ENCODE results near the gene TGFBR2.
A peak's percentile ranks its signal among the peaks of the same experiment; 100 is the strongest.

The TGFBR2 gene

GRCh38 chr3:30586806-30587486 lies 19.5 kb upstream of the TGFBR2 start:
- Histone ChIP-seq H3K4me3 (ENCODE audit: low read length) (no peak overlapping the region), H3K27me3 (ENCODE audit: insufficient read depth, low read length) (no peaks in the 10 kb centered on the region), H3K36me3 (ENCODE audit: insufficient read depth, low read length) (no peaks in the 10 kb centered on the region), H3K4me1 (ENCODE audit: insufficient read depth, low read length) (no peaks in the 10 kb centered on the region), H3K9me3 (ENCODE audit: low read length) (no peaks in the 10 kb centered on the region), H2AFZ (ENCODE audit: low read depth, low read length) (no peak overlapping the region)

- H2AFZ ChIP-seq (ENCODE audit: low read depth, low read length), result no peak overlapping the region
- H3K9me3 ChIP-seq (ENCODE audit: low read length), result no peaks in the 10 kb centered on the region
- H3K4me3 ChIP-seq (ENCODE audit: low read length), result no peak overlapping the region
- H3K27me3 ChIP-seq (ENCODE audit: insufficient read depth, low read length), result no peaks in the 10 kb centered on the region
- no peaks in the 10 kb centered on the region for H3K36me3 ChIP-seq (ENCODE audit: insufficient read depth, low read length)
- H3K4me1 ChIP-seq (ENCODE audit: insufficient read depth, low read length), result no peaks in the 10 kb centered on the region
Observed at GRCh38 chr3:30587904-30588303, 18.5 kb upstream of the TGFBR2 start.

GRCh38 chr3:30596152-30596551 lies 10.2 kb upstream of the TGFBR2 start:
- Histone ChIP-seq H3K36me3 (ENCODE audit: insufficient read depth, low read length) (no peaks in the 10 kb centered on the region), H3K27me3 (ENCODE audit: insufficient read depth, low read length) (no peaks in the 10 kb centered on the region), H3K4me3 (ENCODE audit: low read length) (no peak overlapping the region), H2AFZ (ENCODE audit: low read depth, low read length) (no peak overlapping the region), H3K9me3 (ENCODE audit: low read length) (no peaks in the 10 kb centered on the region), H3K4me1 (ENCODE audit: insufficient read depth, low read length) (no peaks in the 10 kb centered on the region)

DNA sequence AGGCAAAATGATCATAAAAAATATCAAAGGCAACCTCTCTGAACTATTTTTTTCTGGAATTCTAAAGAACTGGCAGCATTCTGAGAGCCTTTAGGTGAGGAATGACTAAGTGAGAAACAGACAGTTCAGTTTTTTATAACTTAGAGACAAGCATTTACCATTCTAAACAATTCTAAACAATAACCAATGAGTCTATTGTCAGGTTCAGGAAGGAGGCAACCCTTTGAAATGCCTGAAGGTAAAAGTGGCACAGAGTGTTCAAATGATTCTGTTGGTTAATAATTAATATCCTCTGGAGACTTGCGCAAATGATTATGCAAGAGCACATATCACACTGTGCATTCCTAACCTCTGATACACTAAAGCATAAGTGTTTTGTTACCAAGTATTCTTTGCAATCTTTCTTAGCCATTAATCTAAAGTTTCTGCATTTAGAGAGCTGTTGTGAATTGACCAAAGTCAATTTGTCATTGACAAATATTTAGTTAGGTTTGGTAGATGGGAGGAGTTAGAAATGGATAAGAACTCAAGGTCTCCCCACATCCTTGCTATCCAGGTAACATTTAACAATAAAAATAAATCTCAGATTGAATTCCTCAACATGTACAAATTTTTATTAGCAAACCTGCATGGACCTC lies 9.2 kb upstream of the TGFBR2 start:
- no peaks in the 10 kb centered on the region for H3K27me3 ChIP-seq (ENCODE audit: insufficient read depth, low read length)

GRCh38 chr3:30597769-30598134 lies 8.6 kb upstream of the TGFBR2 start:
- no peaks in the 10 kb centered on the region for H3K4me1 ChIP-seq (ENCODE audit: insufficient read depth, low read length)
- H3K9me3 ChIP-seq (ENCODE audit: low read length), result no peaks in the 10 kb centered on the region
- no peak overlapping the region for H2AFZ ChIP-seq (ENCODE audit: low read depth, low read length)
- H3K36me3 ChIP-seq (ENCODE audit: insufficient read depth, low read length), result no peaks in the 10 kb centered on the region
- no peaks in the 10 kb centered on the region for H3K27me3 ChIP-seq (ENCODE audit: insufficient read depth, low read length)
- H3K4me3 ChIP-seq (ENCODE audit: low read length), result no peak overlapping the region

More for the DNA sequence above, 9.2 kb upstream of the TGFBR2 start:
- H3K4me3 ChIP-seq (ENCODE audit: low read length), result no peak overlapping the region
- H2AFZ ChIP-seq (ENCODE audit: low read depth, low read length), result no peak overlapping the region
- H3K36me3 ChIP-seq (ENCODE audit: insufficient read depth, low read length), result no peaks in the 10 kb centered on the region
- H3K9me3 ChIP-seq (ENCODE audit: low read length), result no peaks in the 10 kb centered on the region
- no peaks in the 10 kb centered on the region for H3K4me1 ChIP-seq (ENCODE audit: insufficient read depth, low read length)

GRCh38 chr3:30598668-30599545 lies 7.5 kb upstream of the TGFBR2 start:
- no peak overlapping the region for H2AFZ ChIP-seq (ENCODE audit: low read depth, low read length)

GRCh38 chr3:30600572-30600971 lies 5.8 kb upstream of the TGFBR2 start:
- H3K4me1 ChIP-seq (ENCODE audit: insufficient read depth, low read length), result no peaks in the 10 kb centered on the region
- H2AFZ ChIP-seq (ENCODE audit: low read depth, low read length), result no peak overlapping the region
- no peaks in the 10 kb centered on the region for H3K9me3 ChIP-seq (ENCODE audit: low read length)

More at GRCh38 chr3:30598668-30599545, 7.5 kb upstream of the TGFBR2 start:
- Histone ChIP-seq H3K4me3 (ENCODE audit: low read length) (no peak overlapping the region), H3K9me3 (ENCODE audit: low read length) (no peaks in the 10 kb centered on the region), H3K36me3 (ENCODE audit: insufficient read depth, low read length) (no peaks in the 10 kb centered on the region), H3K4me1 (ENCODE audit: insufficient read depth, low read length) (no peaks in the 10 kb centered on the region), H3K27me3 (ENCODE audit: insufficient read depth, low read length) (no peaks in the 10 kb centered on the region)

GRCh38 chr3:30602946-30603345 lies 3.5 kb upstream of the TGFBR2 start:
- Histone ChIP-seq H3K27me3 (ENCODE audit: insufficient read depth, low read length) (no peaks in the 10 kb centered on the region), H3K36me3 (ENCODE audit: insufficient read depth, low read length) (no peaks in the 10 kb centered on the region), H3K4me3 (ENCODE audit: low read length) (no peak overlapping the region), H3K4me1 (ENCODE audit: insufficient read depth, low read length) (peaks cover 4% of the 10 kb centered on the region), H3K9me3 (ENCODE audit: low read length) (no peaks in the 10 kb centered on the region), H2AFZ (ENCODE audit: low read depth, low read length) (no peak overlapping the region)

More at GRCh38 chr3:30600572-30600971, 5.8 kb upstream of the TGFBR2 start:
- Histone ChIP-seq H3K27me3 (ENCODE audit: insufficient read depth, low read length) (no peaks in the 10 kb centered on the region), H3K4me3 (ENCODE audit: low read length) (no peak overlapping the region), H3K36me3 (ENCODE audit: insufficient read depth, low read length) (no peaks in the 10 kb centered on the region)

GRCh38 chr3:30604093-30604492 lies 2.3 kb upstream of the TGFBR2 start:
- no peak overlapping the region for H2AFZ ChIP-seq (ENCODE audit: low read depth, low read length)
- no peaks in the 10 kb centered on the region for H3K9me3 ChIP-seq (ENCODE audit: low read length)
- H3K4me3 ChIP-seq (ENCODE audit: low read length), result no peak overlapping the region
- H3K27me3 ChIP-seq (ENCODE audit: insufficient read depth, low read length), result no peaks in the 10 kb centered on the region
- peaks cover 4% of the 10 kb centered on the region for H3K4me1 ChIP-seq (ENCODE audit: insufficient read depth, low read length)
- H3K36me3 ChIP-seq (ENCODE audit: insufficient read depth, low read length), result no peaks in the 10 kb centered on the region

DNA sequence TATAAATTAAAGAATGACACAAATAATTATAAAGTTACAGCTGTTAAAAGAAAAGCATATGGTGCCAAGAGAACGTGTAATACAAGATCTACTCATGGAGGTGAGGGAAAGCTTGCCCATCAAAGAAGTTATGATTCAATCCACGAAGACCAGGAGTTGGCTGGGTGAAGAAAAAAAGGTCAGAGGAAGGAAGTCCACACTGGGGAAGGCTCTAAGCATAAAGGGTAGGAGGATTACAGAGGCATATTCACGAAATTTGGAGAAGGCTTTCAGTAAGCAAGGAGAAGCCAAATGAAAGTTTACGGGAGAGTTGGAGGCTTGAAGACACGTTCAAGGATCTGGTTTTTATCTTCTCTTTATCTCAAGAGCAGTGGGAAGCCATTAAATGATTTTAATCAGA lies 1.8 kb upstream of the TGFBR2 start:
- Histone ChIP-seq H3K4me1 (ENCODE audit: insufficient read depth, low read length) (peaks cover 4% of the 10 kb centered on the region), H2AFZ (ENCODE audit: low read depth, low read length) (no peak overlapping the region), H3K27me3 (ENCODE audit: insufficient read depth, low read length) (no peaks in the 10 kb centered on the region), H3K9me3 (ENCODE audit: low read length) (no peaks in the 10 kb centered on the region), H3K4me3 (ENCODE audit: low read length) (no peak overlapping the region), H3K36me3 (ENCODE audit: insufficient read depth, low read length) (no peaks in the 10 kb centered on the region)

GRCh38 chr3:30605005-30605404 lies 1.4 kb upstream of the TGFBR2 start:
- no peaks in the 10 kb centered on the region for H3K9me3 ChIP-seq (ENCODE audit: low read length)
- peaks cover 4% of the 10 kb centered on the region for H3K4me1 ChIP-seq (ENCODE audit: insufficient read depth, low read length)
- H2AFZ ChIP-seq (ENCODE audit: low read depth, low read length), result no peak overlapping the region
- H3K4me3 ChIP-seq (ENCODE audit: low read length), result no peak overlapping the region
- H3K36me3 ChIP-seq (ENCODE audit: insufficient read depth, low read length), result no peaks in the 10 kb centered on the region
- no peaks in the 10 kb centered on the region for H3K27me3 ChIP-seq (ENCODE audit: insufficient read depth, low read length)

GRCh38 chr3:30605706-30606300 lies 598 bp upstream of the TGFBR2 start:
- Histone ChIP-seq H2AFZ (ENCODE audit: low read depth, low read length) (peak overlapping the region; percentile 99), H3K4me3 (ENCODE audit: low read length) (peak overlapping the region; percentile 88), H3K4me1 (ENCODE audit: insufficient read depth, low read length) (peaks cover 4% of the 10 kb centered on the region), H3K27me3 (ENCODE audit: insufficient read depth, low read length) (no peaks in the 10 kb centered on the region), H3K9me3 (ENCODE audit: low read length) (no peaks in the 10 kb centered on the region), H3K36me3 (ENCODE audit: insufficient read depth, low read length) (no peaks in the 10 kb centered on the region)
